ENCODE results near the gene ATP8B1. TPM values are rescaled to one million over a fixed set of nuclear protein-coding genes. Genes with fewer than 3 reads are reported as not detected.

ATP8B1 gene
- total RNA-seq, 1 donor from 2014 or later: 0.15 TPM

DNA sequence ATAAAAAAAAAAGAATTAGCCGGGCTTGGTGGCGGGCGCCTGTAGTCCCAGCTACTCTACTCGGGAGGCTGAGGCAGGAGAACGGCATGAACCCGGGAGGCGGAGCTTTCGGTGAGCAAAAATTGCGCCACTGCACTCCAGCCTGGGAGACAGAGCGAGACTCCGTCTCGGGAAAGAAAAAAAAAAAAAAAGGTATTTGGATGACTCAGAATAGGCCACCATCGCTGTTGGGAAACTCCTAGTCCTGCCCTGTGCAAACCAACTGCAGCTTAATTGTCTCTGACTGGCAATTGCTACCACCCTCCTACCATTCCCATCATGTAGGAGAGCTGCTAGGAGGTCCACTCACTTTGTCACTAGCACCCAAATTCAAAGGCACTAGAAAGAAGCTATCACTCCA is 43.5 kb downstream of the ATP8B1 start:
- Histone ChIP-seq H3K4me3 (no peak overlapping the region), H2AFZ (replicated peaks) (no peak overlapping the region), H4K20me1 (ENCODE audit: low read depth) (no peaks in the 10 kb centered on the region), H3K79me2 (ENCODE audit: low read depth) (no peaks in the 10 kb centered on the region), H3K9me3 (ENCODE audit: low read depth) (no peaks in the 10 kb centered on the region), H3K4me2 (no peak overlapping the region), H3K27me3 (no peaks in the 10 kb centered on the region), H3K36me3 (no peaks in the 10 kb centered on the region), H3F3A (ENCODE audit: low read depth) (no peaks in the 10 kb centered on the region), H3K9ac (no peak overlapping the region), H3K4me1 (no peaks in the 10 kb centered on the region), H3K27ac (no peak overlapping the region)
- H3K4me3 Mint-ChIP-seq: no peak overlapping the region
- no peaks in the 10 kb centered on the region for H3K36me3 Mint-ChIP-seq
- TF ChIP-seq, protein P1, sequence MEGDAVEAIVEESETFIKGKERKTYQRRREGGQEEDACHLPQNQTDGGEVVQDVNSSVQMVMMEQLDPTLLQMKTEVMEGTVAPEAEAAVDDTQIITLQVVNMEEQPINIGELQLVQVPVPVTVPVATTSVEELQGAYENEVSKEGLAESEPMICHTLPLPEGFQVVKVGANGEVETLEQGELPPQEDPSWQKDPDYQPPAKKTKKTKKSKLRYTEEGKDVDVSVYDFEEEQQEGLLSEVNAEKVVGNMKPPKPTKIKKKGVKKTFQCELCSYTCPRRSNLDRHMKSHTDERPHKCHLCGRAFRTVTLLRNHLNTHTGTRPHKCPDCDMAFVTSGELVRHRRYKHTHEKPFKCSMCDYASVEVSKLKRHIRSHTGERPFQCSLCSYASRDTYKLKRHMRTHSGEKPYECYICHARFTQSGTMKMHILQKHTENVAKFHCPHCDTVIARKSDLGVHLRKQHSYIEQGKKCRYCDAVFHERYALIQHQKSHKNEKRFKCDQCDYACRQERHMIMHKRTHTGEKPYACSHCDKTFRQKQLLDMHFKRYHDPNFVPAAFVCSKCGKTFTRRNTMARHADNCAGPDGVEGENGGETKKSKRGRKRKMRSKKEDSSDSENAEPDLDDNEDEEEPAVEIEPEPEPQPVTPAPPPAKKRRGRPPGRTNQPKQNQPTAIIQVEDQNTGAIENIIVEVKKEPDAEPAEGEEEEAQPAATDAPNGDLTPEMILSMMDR (IDR thresholded peaks at IDR 0.05): no peak
- TF ChIP-seq EZH2 (IDR thresholded peaks at IDR 0.05): no peak
- no peak for TF ChIP-seq EZH2phosphoT487 (IDR thresholded peaks at IDR 0.05)
- H3K27me3 Mint-ChIP-seq (ENCODE audit: insufficient read depth, low read depth): peaks cover 3% of the 10 kb centered on the region
- peaks cover 4% of the 10 kb centered on the region for H3K9me3 Mint-ChIP-seq
- H3K4me1 Mint-ChIP-seq: no peaks in the 10 kb centered on the region
- H3K27ac Mint-ChIP-seq: no peak overlapping the region
- no peak for DNase-seq (ENCODE audit: low spot score)

DNA sequence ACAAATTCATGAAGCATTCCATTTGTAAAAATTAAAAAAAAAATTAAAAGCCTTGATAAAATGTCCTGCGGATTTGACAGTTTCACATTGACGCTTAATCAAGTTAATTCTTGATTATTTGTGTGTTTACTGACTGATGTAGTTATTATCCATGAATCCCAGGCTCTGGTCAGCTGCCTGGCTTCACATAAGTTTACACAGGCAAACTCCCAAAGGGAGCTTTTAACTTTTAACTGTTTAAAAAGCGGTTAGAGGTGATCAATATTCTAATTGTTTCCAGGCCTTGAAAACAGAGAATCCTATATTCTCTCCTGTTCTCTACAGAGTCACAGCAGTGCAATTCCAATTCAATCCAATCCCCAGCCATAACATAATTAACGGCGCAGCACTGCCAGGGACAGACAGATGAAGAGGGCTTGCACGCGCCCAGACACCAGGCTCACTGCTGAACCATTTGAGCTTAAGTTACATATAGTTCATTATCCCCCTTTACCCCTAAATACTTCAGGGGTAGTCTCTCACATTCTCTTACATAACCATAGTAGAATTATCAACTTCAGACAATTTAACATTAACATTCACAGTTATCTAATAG is 47.5 kb downstream of the ATP8B1 start:
- Mint-ChIP-seq H3K9me3 (peaks cover 4% of the 10 kb centered on the region), H3K4me3 (no peak overlapping the region), H3K4me1 (no peaks in the 10 kb centered on the region), H3K27me3 (ENCODE audit: insufficient read depth, low read depth) (peaks cover 2% of the 10 kb centered on the region), H3K36me3 (no peaks in the 10 kb centered on the region), H3K27ac (no peak overlapping the region)
- Histone ChIP-seq H4K20me1 (ENCODE audit: low read depth) (no peaks in the 10 kb centered on the region), H3K36me3 (no peaks in the 10 kb centered on the region), H3K4me2 (no peak overlapping the region), H2AFZ (replicated peaks) (no peak overlapping the region), H3K27me3 (no peaks in the 10 kb centered on the region), H3K9ac (no peak overlapping the region), H3K27ac (no peak overlapping the region), H3F3A (ENCODE audit: low read depth) (no peaks in the 10 kb centered on the region), H3K79me2 (ENCODE audit: low read depth) (no peaks in the 10 kb centered on the region), H3K9me3 (ENCODE audit: low read depth) (no peaks in the 10 kb centered on the region), H3K4me3 (no peak overlapping the region), H3K4me1 (no peaks in the 10 kb centered on the region)
- DNase-seq (ENCODE audit: low spot score): no peak
- TF ChIP-seq, protein P1 (IDR thresholded peaks at IDR 0.05): no peak
- no peak for TF ChIP-seq EZH2 (IDR thresholded peaks at IDR 0.05)
- TF ChIP-seq EZH2phosphoT487 (IDR thresholded peaks at IDR 0.05): no peak

DNA sequence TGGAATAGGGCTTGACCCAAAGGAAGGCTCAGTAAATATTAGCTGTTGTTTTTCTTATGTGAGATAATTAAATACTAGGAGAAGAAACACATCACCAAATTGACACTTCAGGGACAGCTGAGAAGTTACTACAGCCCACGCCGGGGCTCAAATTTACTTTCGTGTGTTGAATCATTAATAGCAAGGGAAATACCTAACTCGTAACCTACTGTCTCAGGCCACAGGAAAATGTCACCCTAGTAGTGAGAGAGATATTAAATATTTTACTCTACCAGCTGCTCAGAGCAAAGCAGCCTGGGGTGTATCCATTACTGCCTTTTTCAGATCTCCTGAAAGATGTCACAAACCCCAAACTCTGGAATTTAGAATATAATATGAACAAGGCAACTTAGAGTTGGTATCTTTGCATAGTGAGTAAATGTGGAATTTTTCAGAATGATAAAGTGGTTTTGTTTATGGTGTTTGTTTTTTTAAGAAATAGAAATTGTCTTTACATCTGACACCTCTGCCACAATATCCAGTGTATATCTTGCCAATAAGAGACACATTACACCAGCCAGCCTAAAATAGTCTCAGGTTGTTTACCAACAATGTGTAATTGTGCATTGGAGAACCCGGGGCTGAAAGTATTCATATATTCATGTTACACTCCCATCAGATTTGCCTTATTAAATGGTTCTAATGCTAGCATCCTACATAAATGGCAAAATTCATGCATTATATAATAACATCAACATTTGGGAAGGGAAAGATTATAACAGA is 48.4 kb downstream of the ATP8B1 start:
- DNase-seq (ENCODE audit: low spot score): no peak

More for the DNA sequence above, 48.4 kb downstream of the ATP8B1 start:
- H3K36me3 Mint-ChIP-seq: no peaks in the 10 kb centered on the region
- H3K4me3 ChIP-seq: no peak overlapping the region
- no peaks in the 10 kb centered on the region for H3K27me3 ChIP-seq
- no peaks in the 10 kb centered on the region for H3K36me3 ChIP-seq
- peaks cover 4% of the 10 kb centered on the region for H3K9me3 Mint-ChIP-seq
- no peak overlapping the region for H3K9ac ChIP-seq
- no peak overlapping the region for H3K4me3 Mint-ChIP-seq
- H3K9me3 ChIP-seq (ENCODE audit: low read depth): no peaks in the 10 kb centered on the region
- H3F3A ChIP-seq (ENCODE audit: low read depth): no peaks in the 10 kb centered on the region
- H3K27ac ChIP-seq: no peak overlapping the region
- H2AFZ ChIP-seq (replicated peaks): no peak overlapping the region
- no peaks in the 10 kb centered on the region for H3K4me1 ChIP-seq
- H3K27me3 Mint-ChIP-seq (ENCODE audit: insufficient read depth, low read depth): peaks cover 3% of the 10 kb centered on the region
- no peak overlapping the region for H3K27ac Mint-ChIP-seq
- H3K4me1 Mint-ChIP-seq: no peaks in the 10 kb centered on the region
- H3K4me2 ChIP-seq: no peak overlapping the region
- no peaks in the 10 kb centered on the region for H4K20me1 ChIP-seq (ENCODE audit: low read depth)
- TF ChIP-seq EZH2 (IDR thresholded peaks at IDR 0.05) (no peak), EZH2phosphoT487 (IDR thresholded peaks at IDR 0.05) (no peak)
- TF ChIP-seq, protein P1 (IDR thresholded peaks at IDR 0.05): no peak
- no peaks in the 10 kb centered on the region for H3K79me2 ChIP-seq (ENCODE audit: low read depth)
